ENCODE results near the gene MAST4.

GRCh38 chr5:67123819-67124218 is 527.6 kb downstream of the MAST4 start:
- TF ChIP-seq CTCF (IDR thresholded peaks at IDR 0.05; ENCODE audit: low read depth, low read length, missing input control) = no peak
- TF ChIP-seq REST (IDR thresholded peaks at IDR 0.05) = no peak
- no peak for TF ChIP-seq GABPA (IDR thresholded peaks at IDR 0.05 in 1 of 2, conservative IDR thresholded peaks at IDR 0.05 in 1 of 2)
- no peak for TF ChIP-seq YY1 (IDR thresholded peaks at IDR 0.05)
- no peak for TF ChIP-seq EGR1 (IDR thresholded peaks at IDR 0.05; ENCODE audit: low read depth in 2 of 2)
- TF ChIP-seq, protein P1, sequence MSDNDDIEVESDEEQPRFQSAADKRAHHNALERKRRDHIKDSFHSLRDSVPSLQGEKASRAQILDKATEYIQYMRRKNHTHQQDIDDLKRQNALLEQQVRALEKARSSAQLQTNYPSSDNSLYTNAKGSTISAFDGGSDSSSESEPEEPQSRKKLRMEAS (IDR thresholded peaks at IDR 0.05) = no peak
- TF ChIP-seq RAD21 (IDR thresholded peaks at IDR 0.05) = no peak
- no peak for TF ChIP-seq HNF4G (IDR thresholded peaks at IDR 0.05)
- no peak for TF ChIP-seq TAF1 (conservative IDR thresholded peaks at IDR 0.05)
- TF ChIP-seq RXRA (IDR thresholded peaks at IDR 0.05) = no peak
- TF ChIP-seq JUND (IDR thresholded peaks at IDR 0.05) = no peak
- no peak for TF ChIP-seq SP1 (IDR thresholded peaks at IDR 0.05)
- TF ChIP-seq, protein P2, sequence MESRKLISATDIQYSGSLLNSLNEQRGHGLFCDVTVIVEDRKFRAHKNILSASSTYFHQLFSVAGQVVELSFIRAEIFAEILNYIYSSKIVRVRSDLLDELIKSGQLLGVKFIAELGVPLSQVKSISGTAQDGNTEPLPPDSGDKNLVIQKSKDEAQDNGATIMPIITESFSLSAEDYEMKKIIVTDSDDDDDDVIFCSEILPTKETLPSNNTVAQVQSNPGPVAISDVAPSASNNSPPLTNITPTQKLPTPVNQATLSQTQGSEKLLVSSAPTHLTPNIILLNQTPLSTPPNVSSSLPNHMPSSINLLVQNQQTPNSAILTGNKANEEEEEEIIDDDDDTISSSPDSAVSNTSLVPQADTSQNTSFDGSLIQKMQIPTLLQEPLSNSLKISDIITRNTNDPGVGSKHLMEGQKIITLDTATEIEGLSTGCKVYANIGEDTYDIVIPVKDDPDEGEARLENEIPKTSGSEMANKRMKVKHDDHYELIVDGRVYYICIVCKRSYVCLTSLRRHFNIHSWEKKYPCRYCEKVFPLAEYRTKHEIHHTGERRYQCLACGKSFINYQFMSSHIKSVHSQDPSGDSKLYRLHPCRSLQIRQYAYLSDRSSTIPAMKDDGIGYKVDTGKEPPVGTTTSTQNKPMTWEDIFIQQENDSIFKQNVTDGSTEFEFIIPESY (IDR thresholded peaks at IDR 0.05) = no peak
- TF ChIP-seq, protein P3, sequence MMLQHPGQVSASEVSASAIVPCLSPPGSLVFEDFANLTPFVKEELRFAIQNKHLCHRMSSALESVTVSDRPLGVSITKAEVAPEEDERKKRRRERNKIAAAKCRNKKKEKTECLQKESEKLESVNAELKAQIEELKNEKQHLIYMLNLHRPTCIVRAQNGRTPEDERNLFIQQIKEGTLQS (IDR thresholded peaks at IDR 0.05) = no peak

Measured in liver (tissue), 3 donors.